ENCODE measurements around the gene CACNA1B. TPM values are rescaled to one million over a fixed set of nuclear protein-coding genes. Genes with fewer than 3 reads are reported as not detected.

Gene CACNA1B
- total and polyA plus RNA-seq, 2 donors (not counting 1 experiment from before 2014, with no cell fraction given): 0.15 TPM; not detected in 1

GRCh38 chr9:138060365-138060764 is 182.8 kb downstream of the CACNA1B start:
- no peak overlapping the region for H3K4me3 Mint-ChIP-seq
- no peak overlapping the region for H3K4me2 ChIP-seq (replicated peaks; ENCODE audit: low read depth, low read length, poor library complexity, severe bottlenecking)
- POLR2A ChIA-PET: no interaction called here
- peaks cover 11% of the 10 kb centered on the region for H3K27me3 Mint-ChIP-seq
- no peak overlapping the region for H3K27ac Mint-ChIP-seq
- H3K9ac ChIP-seq (ENCODE audit: low read length): no peak overlapping the region
- H3K79me2 ChIP-seq (ENCODE audit: control insufficient read depth, insufficient read depth, low read length): no peaks in the 10 kb centered on the region
- H3K9me3 Mint-ChIP-seq (ENCODE audit: insufficient read depth): no peaks in the 10 kb centered on the region
- no peaks in the 10 kb centered on the region for H4K20me1 ChIP-seq (ENCODE audit: control insufficient read depth, insufficient read depth, low read length, poor library complexity, severe bottlenecking)
- H3K27ac ChIP-seq (ENCODE audit: low read length in 2 of 2): no peak overlapping the region
- H3K4me1 Mint-ChIP-seq: no peaks in the 10 kb centered on the region
- no peak overlapping the region for H2AFZ ChIP-seq (ENCODE audit: insufficient read depth, low read depth, low read length, poor library complexity, severe bottlenecking)
- H3K4me1 ChIP-seq (ENCODE audit: control insufficient read depth in 2 of 2, insufficient read depth in 2 of 2, low read length in 2 of 2): no peaks in the 10 kb centered on the region
- 87% methylated on average over 7 of the region's 8 CpGs for WGBS (ENCODE audit: insufficient coverage)
- no peak overlapping the region for H3K4me3 ChIP-seq (ENCODE audit: control extremely low read depth in 1 of 5, extremely low read depth in 1 of 5, insufficient read depth in 1 of 5, low read depth in 2 of 5, low read length in 4 of 5)
- DNase-seq (no peak), ATAC-seq (ENCODE audit: low read depth) (no peak)
- peaks cover 0 to 7% (median 0%) of the 10 kb centered on the region in 4 experiments for H3K27me3 ChIP-seq (replicated peaks in 1 of 4; ENCODE audit: control extremely low read depth in 1 of 4, control insufficient read depth in 3 of 4, insufficient read depth in 4 of 4, low read length in 3 of 4)
- no peaks in the 10 kb centered on the region for H3K36me3 ChIP-seq (replicated peaks in 1 of 2; ENCODE audit: control extremely low read depth in 1 of 2, control insufficient read depth in 1 of 2, extremely low read depth in 1 of 2, insufficient read depth in 2 of 2, low read length in 1 of 2)
- TF ChIP-seq EZH2 (IDR thresholded peaks at IDR 0.05; ENCODE audit: borderline replicate concordance, insufficient read depth, low read depth, low read length, poor library complexity, severe bottlenecking) (no peak), CTCF (IDR thresholded peaks at IDR 0.05) (no peak)
- CTCF ChIA-PET: no interaction called here
- intact Hi-C loops (cut with micrococcal nuclease): no loop called here
- no peaks in the 10 kb centered on the region for H3K9me3 ChIP-seq (ENCODE audit: control extremely low read depth in 1 of 3, control insufficient read depth in 2 of 3, insufficient read depth in 1 of 3, low read length in 2 of 3)

- WGBS (ENCODE audit: insufficient coverage): 93% methylated on average over 8 of the region's 8 CpGs
- H3K4me2 ChIP-seq (replicated peaks; ENCODE audit: low read depth, low read length, poor library complexity, severe bottlenecking): no peak overlapping the region
- no peak overlapping the region for H3K9ac ChIP-seq (ENCODE audit: low read length)
- H3K36me3 ChIP-seq (replicated peaks in 1 of 2; ENCODE audit: control extremely low read depth in 1 of 2, control insufficient read depth in 1 of 2, extremely low read depth in 1 of 2, insufficient read depth in 2 of 2, low read length in 1 of 2): no peaks in the 10 kb centered on the region
- H3K27me3 ChIP-seq (replicated peaks in 1 of 4; ENCODE audit: control extremely low read depth in 1 of 4, control insufficient read depth in 3 of 4, insufficient read depth in 4 of 4, low read length in 3 of 4): peaks cover 0 to 7% (median 0%) of the 10 kb centered on the region in 4 experiments
- no peaks in the 10 kb centered on the region for H3K79me2 ChIP-seq (ENCODE audit: control insufficient read depth, insufficient read depth, low read length)
- peaks cover 16% of the 10 kb centered on the region for H3K27me3 Mint-ChIP-seq
- H2AFZ ChIP-seq (ENCODE audit: insufficient read depth, low read depth, low read length, poor library complexity, severe bottlenecking): no peak overlapping the region
- no peak overlapping the region for H3K4me3 Mint-ChIP-seq
- ChIA-PET CTCF (no interaction called here), POLR2A (no interaction called here)
- TF ChIP-seq EZH2 (IDR thresholded peaks at IDR 0.05; ENCODE audit: borderline replicate concordance, insufficient read depth, low read depth, low read length, poor library complexity, severe bottlenecking) (no peak), CTCF (IDR thresholded peaks at IDR 0.05) (no peak)
- intact Hi-C loops (cut with micrococcal nuclease): no loop called here
- no peaks in the 10 kb centered on the region for H3K4me1 Mint-ChIP-seq
- H3K9me3 Mint-ChIP-seq (ENCODE audit: insufficient read depth): no peaks in the 10 kb centered on the region
- H3K27ac ChIP-seq (ENCODE audit: low read length in 2 of 2): no peak overlapping the region
- no peaks in the 10 kb centered on the region for H3K4me1 ChIP-seq (ENCODE audit: control insufficient read depth in 2 of 2, insufficient read depth in 2 of 2, low read length in 2 of 2)
- H3K9me3 ChIP-seq (ENCODE audit: control extremely low read depth in 1 of 3, control insufficient read depth in 2 of 3, insufficient read depth in 1 of 3, low read length in 2 of 3): no peaks in the 10 kb centered on the region
- DNase-seq (no peak), ATAC-seq (ENCODE audit: low read depth) (no peak)
- H3K27ac Mint-ChIP-seq: no peak overlapping the region
- no peaks in the 10 kb centered on the region for H4K20me1 ChIP-seq (ENCODE audit: control insufficient read depth, insufficient read depth, low read length, poor library complexity, severe bottlenecking)
- no peak overlapping the region for H3K4me3 ChIP-seq (ENCODE audit: control extremely low read depth in 1 of 5, extremely low read depth in 1 of 5, insufficient read depth in 1 of 5, low read depth in 2 of 5, low read length in 4 of 5)
Observed at GRCh38 chr9:138060881-138061280, 183.3 kb downstream of the CACNA1B start.
